ENCODE data around the gene HPCAL1. TPM values are rescaled to one million over a fixed set of nuclear protein-coding genes. Genes with fewer than 3 reads are reported as not detected.
"Not testable (repeated sequence)": the region's sequence is repeated elsewhere in the genome, so short reads cannot be mapped to it uniquely, and the experiment has no call there.

The HPCAL1 gene
- total and polyA plus RNA-seq, 11 donors = 18.9 to 63.2 (median 40.5) TPM

DNA sequence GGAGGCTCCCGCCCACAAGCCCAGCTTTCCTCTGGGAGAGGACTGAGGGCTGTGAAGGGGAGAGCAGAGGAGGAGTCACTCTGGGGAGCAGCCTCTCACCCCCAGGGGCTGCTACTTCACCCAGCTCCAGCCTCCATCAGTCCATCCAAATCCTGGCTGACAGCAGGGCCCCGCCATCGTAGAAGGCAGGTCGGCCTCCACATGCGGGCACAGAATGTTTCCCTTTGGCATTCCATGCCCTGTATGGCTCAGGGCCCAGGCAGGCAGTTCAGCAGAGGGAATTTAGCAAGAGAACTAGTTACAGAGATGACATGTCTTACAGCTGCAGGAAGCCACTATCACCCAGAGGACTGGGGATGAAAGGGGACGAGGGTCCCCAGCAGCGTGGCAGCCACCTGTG, 151.8 kb downstream of the HPCAL1 start:
- TF ChIP-seq, protein P1, sequence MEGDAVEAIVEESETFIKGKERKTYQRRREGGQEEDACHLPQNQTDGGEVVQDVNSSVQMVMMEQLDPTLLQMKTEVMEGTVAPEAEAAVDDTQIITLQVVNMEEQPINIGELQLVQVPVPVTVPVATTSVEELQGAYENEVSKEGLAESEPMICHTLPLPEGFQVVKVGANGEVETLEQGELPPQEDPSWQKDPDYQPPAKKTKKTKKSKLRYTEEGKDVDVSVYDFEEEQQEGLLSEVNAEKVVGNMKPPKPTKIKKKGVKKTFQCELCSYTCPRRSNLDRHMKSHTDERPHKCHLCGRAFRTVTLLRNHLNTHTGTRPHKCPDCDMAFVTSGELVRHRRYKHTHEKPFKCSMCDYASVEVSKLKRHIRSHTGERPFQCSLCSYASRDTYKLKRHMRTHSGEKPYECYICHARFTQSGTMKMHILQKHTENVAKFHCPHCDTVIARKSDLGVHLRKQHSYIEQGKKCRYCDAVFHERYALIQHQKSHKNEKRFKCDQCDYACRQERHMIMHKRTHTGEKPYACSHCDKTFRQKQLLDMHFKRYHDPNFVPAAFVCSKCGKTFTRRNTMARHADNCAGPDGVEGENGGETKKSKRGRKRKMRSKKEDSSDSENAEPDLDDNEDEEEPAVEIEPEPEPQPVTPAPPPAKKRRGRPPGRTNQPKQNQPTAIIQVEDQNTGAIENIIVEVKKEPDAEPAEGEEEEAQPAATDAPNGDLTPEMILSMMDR (IDR thresholded peaks at IDR 0.05) = no peak
- no peak for TF ChIP-seq POLR2A (IDR thresholded peaks at IDR 0.05)
- Histone ChIP-seq H3K4me1 (peaks cover 0 to 26% (median 11%) of the 10 kb centered on the region in 12 donors), H3K27me3 (no peaks in the 10 kb centered on the region), H3K27ac (peak overlapping the region in 8 of 12 donors; percentile 25 to 69 (median 48)), H3K9me3 (no peaks in the 10 kb centered on the region), H3K36me3 (no peaks in the 10 kb centered on the region), H3K4me3 (no peak overlapping the region)
- DNase-seq = peak in 2 of 5 donors; percentile 61 to 70
- intact Hi-C loops (cut with DNase I) = loop anchor here in 2 of 10 donors (5.0 to 10.0 kb wide), 2 partner anchors 190 to 203 kb away; no protein-coding TSS in a partner anchor
- 55 to 82% (median 76%) methylated on average over 5 to 7 of the region's 7 CpGs for WGBS, 4 donors
- peak; percentile 68 to 87 (median 72) for ATAC-seq

DNA sequence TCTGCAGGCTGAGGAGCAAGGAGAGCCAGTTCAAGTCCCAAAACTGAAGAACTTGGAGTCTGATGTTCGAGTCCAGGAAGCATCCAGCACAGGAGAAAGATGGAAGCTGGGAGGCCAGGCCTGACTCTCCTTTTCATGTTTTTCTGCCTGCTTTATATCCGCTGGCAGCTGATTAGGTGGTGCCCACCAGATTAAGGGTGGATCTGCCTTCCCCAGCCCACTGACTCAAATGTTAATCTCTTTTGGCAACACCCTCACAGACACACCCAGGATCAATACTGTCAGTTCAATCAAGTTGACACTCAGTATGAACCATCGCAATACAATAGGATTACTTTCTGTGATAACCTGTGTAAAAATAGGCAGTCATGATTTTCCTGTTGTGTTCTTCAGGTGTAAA, 154.5 kb downstream of the HPCAL1 start:
- intact Hi-C loops (cut with DNase I) = loop anchor here in 2 of 10 donors (5.0 to 10.0 kb wide), 2 partner anchors 188 to 205 kb away; no protein-coding TSS in a partner anchor

DNA sequence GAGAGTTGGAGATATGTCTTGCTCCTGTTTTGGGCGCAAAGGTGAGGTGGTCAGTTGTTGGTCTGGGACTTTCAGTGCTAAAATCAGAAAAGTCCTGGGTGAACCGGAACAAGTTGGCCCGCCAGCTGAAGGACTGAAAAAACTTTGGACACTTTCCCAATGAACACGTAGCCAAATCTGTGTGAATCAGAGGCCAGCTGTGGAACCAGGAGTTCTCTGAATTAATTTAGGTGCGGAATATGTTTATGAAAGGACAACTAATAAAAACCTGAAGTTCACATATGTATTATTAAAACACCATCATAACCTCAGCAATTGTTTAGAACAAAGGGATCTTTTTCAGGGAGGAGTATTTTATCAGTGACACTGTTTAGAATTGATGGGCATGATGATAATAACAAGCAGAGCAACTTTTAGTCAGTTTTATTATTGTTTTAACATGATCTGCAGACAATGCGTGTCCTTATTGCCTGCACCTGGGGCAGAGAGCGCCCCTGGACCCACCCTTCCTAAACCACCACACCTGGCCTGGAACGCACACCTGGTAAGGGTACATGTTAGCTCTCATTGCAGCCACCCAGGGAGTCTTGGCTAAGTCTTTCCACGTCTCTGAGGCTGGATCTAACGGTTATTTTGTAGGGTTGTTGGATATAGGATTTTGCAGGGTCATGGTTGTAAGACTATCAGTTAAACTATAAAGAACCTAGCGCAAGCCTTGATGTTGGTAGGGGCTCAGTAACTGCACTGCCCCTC, 155.3 kb downstream of the HPCAL1 start:
- intact Hi-C loops (cut with DNase I) = loop anchor here in 2 of 10 donors (5.0 to 10.0 kb wide), 2 partner anchors 187 to 204 kb away; no protein-coding TSS in a partner anchor
- Histone ChIP-seq H3K4me1 (peaks cover 0 to 15% (median 5%) of the 10 kb centered on the region in 12 donors), H3K36me3 (no peaks in the 10 kb centered on the region), H3K27ac (no peak overlapping the region), H3K4me3 (no peak overlapping the region), H3K27me3 (no peaks in the 10 kb centered on the region), H3K9me3 (no peaks in the 10 kb centered on the region)
- TF ChIP-seq, protein P1 (IDR thresholded peaks at IDR 0.05) = no peak
- TF ChIP-seq POLR2A (IDR thresholded peaks at IDR 0.05) = no peak
- ATAC-seq (peak in 1 of 4 donors; percentile 21), DNase-seq (no peak)
- WGBS, 4 donors = 53 to 65% (median 61%) methylated on average over 11 of the region's 11 CpGs

More for the DNA sequence above, 154.5 kb downstream of the HPCAL1 start:
- H3K36me3 ChIP-seq, H3K27me3 ChIP-seq, DNase-seq, H3K27ac ChIP-seq, H3K9me3 ChIP-seq, ATAC-seq, H3K4me3 ChIP-seq: not testable (repeated sequence)
- H3K4me1 ChIP-seq = peaks cover 0 to 18% (median 5%) of the 10 kb centered on the region in 12 donors
- WGBS, 4 donors = 82 to 88% (median 84%) methylated on average over 3 of the region's 3 CpGs

DNA sequence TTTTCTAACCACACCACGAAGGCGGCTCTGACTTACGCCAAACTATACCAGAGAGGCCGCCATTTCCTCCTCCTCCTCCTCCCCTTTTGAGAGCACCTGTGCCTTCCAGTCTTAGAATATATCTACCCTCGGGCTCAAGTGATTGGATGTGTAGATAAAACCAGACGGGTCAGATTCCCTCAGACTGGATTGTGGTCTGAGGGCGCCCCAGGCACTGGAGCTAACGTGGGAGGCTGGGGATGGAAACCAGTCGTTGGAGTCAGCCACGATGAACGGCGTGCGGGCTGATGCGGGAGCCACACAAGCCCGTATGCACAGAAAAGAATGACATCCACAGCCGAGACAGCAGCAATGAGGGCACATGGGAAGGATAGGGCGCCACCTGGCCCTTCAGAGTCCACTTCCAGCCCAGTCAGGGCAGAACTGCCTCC, 157.7 kb downstream of the HPCAL1 start:
- TF ChIP-seq, protein P1 (IDR thresholded peaks at IDR 0.05) = no peak
- no peak for TF ChIP-seq POLR2A (IDR thresholded peaks at IDR 0.05)
- H3K9me3 ChIP-seq = no peaks in the 10 kb centered on the region
- H3K27me3 ChIP-seq = no peaks in the 10 kb centered on the region
- no peaks in the 10 kb centered on the region for H3K36me3 ChIP-seq
- no peak for DNase-seq
- H3K27ac ChIP-seq = no peak overlapping the region
- intact Hi-C loops (cut with DNase I) = no loop called here
- H3K4me1 ChIP-seq = peaks cover 0 to 8% (median 3%) of the 10 kb centered on the region in 12 donors
- WGBS, 4 donors = 80 to 91% (median 85%) methylated on average over 17 of the region's 17 CpGs
- ATAC-seq = no peak
- H3K4me3 ChIP-seq = no peak overlapping the region
